HepG2 (cell line): ENCODE measurements around the gene SEMA3F. TPM values are rescaled to one million over a fixed set of nuclear protein-coding genes. Genes with fewer than 3 reads are reported as not detected.

ENCODE experiments used
- ATM ChIP-seq: fragments of 450-650 bp; IDR thresholded peaks from 2 replicates; pipeline ENCODE4 v1.7.1; 2017; ENCODE audit warnings: mild to moderate bottlenecking, borderline replicate concordance
- CBX2 ChIP-seq, 2 experiments: fragments of 200-600 bp in 1 of 2; sonication (generic); formaldehyde crosslinking in 1 of 2; IDR thresholded peaks; 2 replicates each; pipeline versions ENCODE4 v1.7.0 to v1.8.1; 2018 to 2022; ENCODE audit warnings: low read depth in 2 of 2, low read length in 1 of 2, mild to moderate bottlenecking in 1 of 2, missing genetic modification reagents in 1 of 2
- GATA4 ChIP-seq: sonication (generic); IDR thresholded peaks from 2 replicates; pipeline ENCODE4 v1.6.1; 2016; ENCODE audit warnings: antibody characterized with exemption, low read depth, borderline replicate concordance
- HMGXB4 ChIP-seq, 2 experiments: sonication (generic) in 1 of 2; formaldehyde crosslinking in 1 of 2; IDR thresholded peaks; 2 replicates each; pipeline versions ENCODE4 v1.4.0 to v1.6.1; 2018 to 2020; ENCODE audit warnings: missing genetic modification reagents in 2 of 2, borderline replicate concordance in 1 of 2, low read depth in 1 of 2, mild to moderate bottlenecking in 1 of 2, missing biosample characterization in 1 of 2
- KLF16 ChIP-seq, 2 experiments: sonication (generic) in 1 of 2; formaldehyde crosslinking in 1 of 2; IDR thresholded peaks; 2 replicates each; pipeline versions ENCODE4 v1.6.1 to v1.8.0; 2016 to 2023; ENCODE audit warnings: missing genetic modification reagents in 2 of 2, missing compliant biosample characterization in 1 of 2
- MEIS1 ChIP-seq: sonication (generic); formaldehyde crosslinking; IDR thresholded peaks from 2 replicates; pipeline ENCODE4 v1.9.0; 2021; ENCODE audit warnings: mild to moderate bottlenecking, missing genetic modification reagents, moderate library complexity, borderline replicate concordance
- PBX3 ChIP-seq: sonication (generic); formaldehyde crosslinking; IDR thresholded peaks from 2 replicates; pipeline ENCODE4 v1.8.1; 2023; ENCODE audit warnings: missing genetic modification reagents, inconsistent platforms, borderline replicate concordance
- PHF20 ChIP-seq: sonication (generic); formaldehyde crosslinking; IDR thresholded peaks from 2 replicates; pipeline ENCODE4 v1.5.0; 2020; ENCODE audit warnings: mild to moderate bottlenecking, missing genetic modification reagents
- SALL1 ChIP-seq: sonication (generic); formaldehyde crosslinking; IDR thresholded peaks from 2 replicates; pipeline ENCODE4 v1.8.0; 2022; ENCODE audit warnings: mild to moderate bottlenecking, missing genetic modification reagents
- U2AF1 ChIP-seq: fragments of 200-400 bp; formaldehyde crosslinking; optimal IDR thresholded peaks from 2 replicates; pipeline ENCODE3; 2017; ENCODE audit warnings: mild to moderate bottlenecking, low read depth, low read length
- ZNF317 ChIP-seq: sonication (generic); formaldehyde crosslinking; IDR thresholded peaks from 2 replicates; pipeline ENCODE4 v1.5.0; 2020; ENCODE audit warnings: mild to moderate bottlenecking, missing genetic modification reagents
- ZNF512 ChIP-seq: sonication (generic); formaldehyde crosslinking; IDR thresholded peaks from 2 replicates; pipeline ENCODE4 v1.4.0; 2020; ENCODE audit warnings: mild to moderate bottlenecking, missing genetic modification reagents
- ZNF710 ChIP-seq: sonication (generic); formaldehyde crosslinking; IDR thresholded peaks from 2 replicates; pipeline ENCODE4 v1.5.0; 2020; ENCODE audit warnings: mild to moderate bottlenecking, missing genetic modification reagents, borderline replicate concordance
- ZSCAN12 ChIP-seq: sonication (generic); formaldehyde crosslinking; IDR thresholded peaks from 2 replicates; pipeline ENCODE4 v1.9.0; 2021; ENCODE audit warnings: mild to moderate bottlenecking, missing genetic modification reagents
- polyA plus RNA-seq, 8 experiments: library from polyadenylated mRNA; depleted of rRNA in 3 of 8; stranded (reverse) in 7 of 8; unstranded in 1 of 8; fragments of >200 nt; fragmentation: Illumina TruSeq in 4 of 8; extraction: Trizol in 4 of 8; gene quantifications; 2 replicates each; pipeline versions ENCODE4 v1.2.1 to v1.2.3, GENCODE V29; 2011 to 2016; ENCODE audit warnings: low read depth in 4 of 8, missing spikeins in 1 of 8, mixed read lengths in 1 of 8; ENCODE audit not compliant: insufficient read depth in 1 of 8
- total RNA-seq, 5 experiments: library from RNA; depleted of rRNA; stranded (reverse); fragments of >200 nt; fragmentation: Illumina TruSeq; extraction: Trizol; gene quantifications; 2 replicates each; pipeline ENCODE4 v1.2.3, GENCODE V29; 2016; ENCODE audit warnings: low read depth in 1 of 5

SEMA3F gene
- total and polyA plus RNA-seq, 2 of the 13 experiments (the other 11 are each of a cell fraction or from before 2014, with no cell fraction given) = 7.6 to 17.2 TPM

GRCh38 chr3:50150404-50150750 lies 4.7 kb upstream of the SEMA3F start (continued):
- TF ChIP-seq ZNF512 (CRISPR knock-in tag) (no peak), ZNF317 (CRISPR knock-in tag) (0 out of 2 replicates have a peak, but pooled peaks have one; percentile 40), GATA4 (no peak), CBX2 (IDR thresholded peaks at IDR 0.05; ENCODE audit: low read depth, low read length) (no peak), CBX2 (CRISPR knock-in tag; IDR thresholded peaks at IDR 0.05; ENCODE audit: low read depth) (no peak), MEIS1 (CRISPR knock-in tag) (0 out of 2 replicates have a peak, but pooled peaks have one; percentile 34), ZNF710 (CRISPR knock-in tag) (peak; percentile 3; the same call in 1 of the 2 replicates), SALL1 (CRISPR knock-in tag) (no peak), ZSCAN12 (no peak), PBX3 (CRISPR knock-in tag) (no peak), U2AF1 (no peak), HMGXB4 (CRISPR knock-in tag; IDR thresholded peaks at IDR 0.05; ENCODE audit: borderline replicate concordance in 1 of 2, low read depth in 1 of 2) (peak in 1 of 2 experiments; percentile 45; a peak in 1 of 4 replicates), ATM (no peak), PHF20 (CRISPR knock-in tag) (no peak), KLF16 (CRISPR knock-in tag; IDR thresholded peaks at IDR 0.05) (no peak)
